ENCODE measurements around the gene ABCA13.

DNA sequence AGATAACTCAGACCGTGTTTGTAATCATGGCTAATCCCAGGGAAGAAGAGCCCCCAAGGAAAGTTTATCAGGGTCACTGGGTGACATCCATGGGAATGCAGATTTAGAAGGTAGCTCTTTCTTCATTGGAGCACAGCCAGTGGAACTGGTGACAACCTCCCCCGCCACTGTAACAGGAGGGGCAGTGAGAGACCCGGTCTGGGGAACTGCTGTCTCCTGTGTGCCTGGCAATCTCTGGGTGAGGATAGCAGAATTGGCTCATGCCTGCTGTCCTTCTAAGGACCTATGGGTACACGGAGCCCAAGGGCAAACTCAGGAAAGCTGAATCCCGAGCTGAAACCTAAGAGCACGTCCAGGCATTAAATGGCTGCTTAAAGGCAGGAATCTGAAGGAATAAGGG lies 341.6 kb downstream of the ABCA13 start:
- TF ChIP-seq, protein P1, sequence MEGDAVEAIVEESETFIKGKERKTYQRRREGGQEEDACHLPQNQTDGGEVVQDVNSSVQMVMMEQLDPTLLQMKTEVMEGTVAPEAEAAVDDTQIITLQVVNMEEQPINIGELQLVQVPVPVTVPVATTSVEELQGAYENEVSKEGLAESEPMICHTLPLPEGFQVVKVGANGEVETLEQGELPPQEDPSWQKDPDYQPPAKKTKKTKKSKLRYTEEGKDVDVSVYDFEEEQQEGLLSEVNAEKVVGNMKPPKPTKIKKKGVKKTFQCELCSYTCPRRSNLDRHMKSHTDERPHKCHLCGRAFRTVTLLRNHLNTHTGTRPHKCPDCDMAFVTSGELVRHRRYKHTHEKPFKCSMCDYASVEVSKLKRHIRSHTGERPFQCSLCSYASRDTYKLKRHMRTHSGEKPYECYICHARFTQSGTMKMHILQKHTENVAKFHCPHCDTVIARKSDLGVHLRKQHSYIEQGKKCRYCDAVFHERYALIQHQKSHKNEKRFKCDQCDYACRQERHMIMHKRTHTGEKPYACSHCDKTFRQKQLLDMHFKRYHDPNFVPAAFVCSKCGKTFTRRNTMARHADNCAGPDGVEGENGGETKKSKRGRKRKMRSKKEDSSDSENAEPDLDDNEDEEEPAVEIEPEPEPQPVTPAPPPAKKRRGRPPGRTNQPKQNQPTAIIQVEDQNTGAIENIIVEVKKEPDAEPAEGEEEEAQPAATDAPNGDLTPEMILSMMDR (IDR thresholded peaks at IDR 0.05; ENCODE audit: insufficient read depth, low read depth, low read length) = no peak
- no peak for TF ChIP-seq EZH2 (IDR thresholded peaks at IDR 0.05; ENCODE audit: insufficient read depth, low read length)
